HG02840 (cell line): ENCODE data around the gene TELO2.

Experiments
- ATAC-seq: cut with Tn5 transposase; IDR thresholded peaks from one replicate; pipeline ENCODE4 v1.9.1; 2021; ENCODE audit warnings: mild to moderate bottlenecking, moderate library complexity, moderate number of reproducible peaks; ENCODE audit not compliant: unreplicated experiment, low FRiP score

TELO2 gene

GRCh38 chr16:1511662-1512569 lies 18.8 kb downstream of the TELO2 start:
- no peak for ATAC-seq

- ATAC-seq = no peak
Observed at GRCh38 chr16:1512774-1513173, 19.6 kb downstream of the TELO2 start.

GRCh38 chr16:1514507-1514906 lies 21.3 kb downstream of the TELO2 start:
- no peak for ATAC-seq

GRCh38 chr16:1518626-1519135 lies 25.5 kb downstream of the TELO2 start:
- no peak for ATAC-seq

- no peak for ATAC-seq
Observed at GRCh38 chr16:1519831-1520230, 26.7 kb downstream of the TELO2 start.

GRCh38 chr16:1520461-1520860 lies 27.3 kb downstream of the TELO2 start:
- ATAC-seq = no peak

GRCh38 chr16:1523581-1524245 lies 30.6 kb downstream of the TELO2 start:
- no peak for ATAC-seq

- ATAC-seq = no peak
Observed at GRCh38 chr16:1524366-1524765, 31.2 kb downstream of the TELO2 start.

GRCh38 chr16:1525871-1526607 lies 32.9 kb downstream of the TELO2 start:
- no peak for ATAC-seq

- no peak for ATAC-seq
Observed at GRCh38 chr16:1526608-1527555, 33.7 kb downstream of the TELO2 start.

- ATAC-seq = no peak
Observed at GRCh38 chr16:1527836-1528811, 35.0 kb downstream of the TELO2 start.

GRCh38 chr16:1528921-1529537 lies 35.9 kb downstream of the TELO2 start:
- ATAC-seq = no peak

GRCh38 chr16:1530349-1530882 lies 37.3 kb downstream of the TELO2 start:
- no peak for ATAC-seq

GRCh38 chr16:1530883-1531637 lies 37.9 kb downstream of the TELO2 start:
- no peak for ATAC-seq

- no peak for ATAC-seq
Observed at GRCh38 chr16:1531638-1531910, 38.4 kb downstream of the TELO2 start.

GRCh38 chr16:1532081-1532760 lies 39.1 kb downstream of the TELO2 start:
- no peak for ATAC-seq

GRCh38 chr16:1532771-1533170 lies 39.6 kb downstream of the TELO2 start:
- no peak for ATAC-seq
